ENCODE measurements around the gene ZNF785.

ZNF785 gene

DNA sequence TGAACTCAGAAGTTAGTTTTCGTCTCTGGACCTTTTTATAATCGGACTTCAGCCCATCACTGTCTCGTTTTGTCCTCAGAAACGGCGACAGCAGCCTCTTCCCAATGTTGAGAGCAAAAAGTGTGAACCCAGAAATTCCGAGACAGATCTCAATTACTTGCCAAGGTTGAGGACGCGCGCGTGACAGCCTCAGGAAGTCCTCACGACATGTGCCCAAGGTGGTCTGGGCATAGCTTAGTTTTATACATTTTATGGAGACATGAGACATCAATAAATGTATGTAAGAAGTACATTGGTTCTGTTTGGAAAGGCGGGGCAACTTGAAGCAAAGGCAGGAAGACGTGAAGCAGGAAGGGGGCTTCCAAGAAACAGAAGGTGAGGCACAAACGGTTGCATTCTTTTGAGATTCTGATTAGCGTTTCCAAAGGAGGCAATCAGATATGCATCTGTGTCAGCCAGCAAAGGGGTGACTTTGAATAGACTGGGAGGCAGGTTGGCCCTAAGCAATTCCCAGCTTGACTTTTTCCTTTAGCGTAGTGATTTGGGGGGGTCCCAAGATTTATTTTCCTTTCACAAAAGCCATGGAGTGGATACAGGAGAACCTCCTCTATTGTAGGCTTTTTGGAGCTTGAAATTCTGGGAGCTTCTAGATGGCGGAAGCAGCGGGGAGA lies 50.3 kb downstream of the ZNF785 start:
- peak overlapping the region; percentile 70 for H3K4me3 ChIP-seq (ENCODE audit: low read depth, low read length)
- TF ChIP-seq, protein P1, sequence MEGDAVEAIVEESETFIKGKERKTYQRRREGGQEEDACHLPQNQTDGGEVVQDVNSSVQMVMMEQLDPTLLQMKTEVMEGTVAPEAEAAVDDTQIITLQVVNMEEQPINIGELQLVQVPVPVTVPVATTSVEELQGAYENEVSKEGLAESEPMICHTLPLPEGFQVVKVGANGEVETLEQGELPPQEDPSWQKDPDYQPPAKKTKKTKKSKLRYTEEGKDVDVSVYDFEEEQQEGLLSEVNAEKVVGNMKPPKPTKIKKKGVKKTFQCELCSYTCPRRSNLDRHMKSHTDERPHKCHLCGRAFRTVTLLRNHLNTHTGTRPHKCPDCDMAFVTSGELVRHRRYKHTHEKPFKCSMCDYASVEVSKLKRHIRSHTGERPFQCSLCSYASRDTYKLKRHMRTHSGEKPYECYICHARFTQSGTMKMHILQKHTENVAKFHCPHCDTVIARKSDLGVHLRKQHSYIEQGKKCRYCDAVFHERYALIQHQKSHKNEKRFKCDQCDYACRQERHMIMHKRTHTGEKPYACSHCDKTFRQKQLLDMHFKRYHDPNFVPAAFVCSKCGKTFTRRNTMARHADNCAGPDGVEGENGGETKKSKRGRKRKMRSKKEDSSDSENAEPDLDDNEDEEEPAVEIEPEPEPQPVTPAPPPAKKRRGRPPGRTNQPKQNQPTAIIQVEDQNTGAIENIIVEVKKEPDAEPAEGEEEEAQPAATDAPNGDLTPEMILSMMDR (IDR thresholded peaks at IDR 0.05; ENCODE audit: low read depth, low read length): no peak

GRCh38 chr16:30534368-30535105 lies 51.0 kb downstream of the ZNF785 start, which contains the start of gene ZNF747:
Gene ZNF747 (minus strand): TSS chr16:30534858. CDS start chr16:30534679, 179 bp downstream.
- H3K4me3 ChIP-seq (ENCODE audit: low read depth, low read length): peak within 1 kb of the TSS; percentile 70
- TF ChIP-seq, protein P1 (IDR thresholded peaks at IDR 0.05; ENCODE audit: low read depth, low read length): no peak

DNA sequence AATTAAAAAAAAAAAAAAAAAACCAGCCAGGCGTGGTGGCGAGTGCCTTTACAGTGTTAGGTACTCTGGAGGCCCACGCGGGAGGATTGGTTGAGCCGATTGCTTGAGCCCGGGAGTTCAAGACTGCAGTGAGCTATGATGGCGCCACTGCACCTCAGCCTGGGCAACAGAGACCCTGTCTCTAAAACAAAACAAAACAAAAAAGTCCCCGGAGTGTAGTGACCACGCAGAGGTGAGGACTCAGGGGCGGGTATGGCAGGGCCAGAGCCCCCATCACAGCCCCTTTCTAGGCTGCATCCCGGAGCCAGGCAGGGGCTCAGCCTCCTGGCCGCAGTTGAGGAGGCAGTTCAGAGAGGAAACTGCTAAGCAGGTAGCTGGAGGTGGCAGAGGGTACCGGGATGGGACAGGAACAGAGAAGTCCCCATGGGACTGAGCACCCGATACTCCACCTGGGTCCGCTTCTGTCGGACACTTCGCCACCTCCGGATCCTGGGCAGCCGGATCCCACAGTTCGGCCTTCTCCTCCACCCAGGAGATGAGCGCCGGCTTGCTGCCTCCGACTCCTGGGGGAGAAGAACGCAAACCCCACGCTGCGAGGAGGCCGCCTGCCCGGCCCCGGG lies 51.6 kb downstream of the ZNF785 start:
- TF ChIP-seq, protein P1 (IDR thresholded peaks at IDR 0.05; ENCODE audit: low read depth, low read length): no peak
- H3K4me3 ChIP-seq (ENCODE audit: low read depth, low read length): peak overlapping the region; percentile 70

DNA sequence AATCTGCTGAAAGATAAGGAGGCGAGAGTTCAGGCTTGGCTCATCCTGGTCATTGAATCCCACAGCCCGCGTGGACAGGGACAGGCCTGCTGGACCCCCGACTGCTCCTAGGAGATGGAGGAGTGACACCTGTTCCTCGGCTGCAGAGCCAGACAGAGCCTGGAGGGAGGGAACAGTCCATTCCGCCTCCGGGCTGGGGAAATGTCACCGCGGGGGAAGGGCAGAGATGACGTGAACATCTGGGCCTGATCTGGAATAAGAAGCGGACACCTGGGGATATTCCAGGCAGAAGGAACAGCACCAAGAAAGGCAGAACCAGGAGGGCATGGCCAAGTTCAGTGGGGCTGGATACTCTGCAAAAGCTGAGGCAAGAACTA lies 52.4 kb downstream of the ZNF785 start:
- H3K4me3 ChIP-seq (ENCODE audit: low read depth, low read length): no peak overlapping the region
- TF ChIP-seq, protein P1 (IDR thresholded peaks at IDR 0.05; ENCODE audit: low read depth, low read length): no peak

- TF ChIP-seq, protein P1 (IDR thresholded peaks at IDR 0.05; ENCODE audit: low read depth, low read length): no peak
- no peak overlapping the region for H3K4me3 ChIP-seq (ENCODE audit: low read depth, low read length)
Observed at GRCh38 chr16:30532285-30533145, 53.0 kb downstream of the ZNF785 start.

All from WI38 (cell line).